Breast epithelium (tissue), 3 donors: Measurements from ENCODE around the gene PIAS1.

Experiments
- CTCF ChIP-seq, 3 donors: fragments of 450-650 bp; IDR thresholded peaks; one replicate each; pipeline ENCODE4 v1.5.1; 2016 to 2017; ENCODE audit warnings: antibody characterized with exemption in 3 of 3, mild to moderate bottlenecking in 3 of 3, moderate library complexity in 3 of 3
- POLR2A ChIP-seq: fragments of 450-650 bp; IDR thresholded peaks from one replicate; pipeline ENCODE4 v1.6.1; 2016; ENCODE audit warnings: antibody characterized with exemption, mild to moderate bottlenecking, moderate library complexity
- POLR2AphosphoS5 ChIP-seq, 3 donors: sonication (generic); formaldehyde crosslinking; IDR thresholded peaks; one replicate each; pipeline ENCODE4 v1.6.1; 2017; ENCODE audit warnings: antibody characterized with exemption in 3 of 3

GRCh38 chr15:68061171-68061570 lies 7.1 kb downstream of the PIAS1 start:
- TF ChIP-seq CTCF (IDR thresholded peaks at IDR 0.05): no peak
- no peak for TF ChIP-seq POLR2A
- no peak for TF ChIP-seq POLR2AphosphoS5 (IDR thresholded peaks at IDR 0.05)
